IPS-18c (cell line): Measurements from ENCODE around the gene PCSK7.
"Not testable (repeated sequence)": the region's sequence is repeated elsewhere in the genome, so short reads cannot be mapped to it uniquely, and the experiment has no call there.

ENCODE experiments used
- H3K4me3 ChIP-seq: 2 replicates; pipeline ENCODE4 v1.7.0; 2013; ENCODE audit warnings: low read depth, mild to moderate bottlenecking, low read length, moderate library complexity; ENCODE audit not compliant: insufficient read depth
- H3K9me3 ChIP-seq: one replicate; pipeline ENCODE4 v1.6.1; 2013; ENCODE audit warnings: mild to moderate bottlenecking, low read length, moderate library complexity; ENCODE audit not compliant: control insufficient read depth, insufficient read depth

Gene PCSK7

GRCh38 chr11:117193130-117194020 lies 38.5 kb downstream of the PCSK7 start:
- H3K4me3 ChIP-seq: no peak overlapping the region
- no peaks in the 10 kb centered on the region for H3K9me3 ChIP-seq

GRCh38 chr11:117192401-117192875 lies 39.4 kb downstream of the PCSK7 start:
- Histone ChIP-seq H3K9me3 (no peaks in the 10 kb centered on the region), H3K4me3 (no peak overlapping the region)

- Histone ChIP-seq H3K4me3 (no peak overlapping the region), H3K9me3 (no peaks in the 10 kb centered on the region)
Measured at GRCh38 chr11:117191680-117192400, 40.0 kb downstream of the PCSK7 start.

- no peaks in the 10 kb centered on the region for H3K9me3 ChIP-seq
- H3K4me3 ChIP-seq: no peak overlapping the region
Measured at GRCh38 chr11:117189941-117190544, 41.8 kb downstream of the PCSK7 start.

GRCh38 chr11:117189191-117189940 lies 42.5 kb downstream of the PCSK7 start:
- no peak overlapping the region for H3K4me3 ChIP-seq

GRCh38 chr11:117188620-117189081 lies 43.2 kb downstream of the PCSK7 start:
- Histone ChIP-seq H3K9me3 (no peaks in the 10 kb centered on the region), H3K4me3 (no peak overlapping the region)

More at GRCh38 chr11:117189191-117189940, 42.5 kb downstream of the PCSK7 start:
- H3K9me3 ChIP-seq: no peaks in the 10 kb centered on the region

- H3K4me3 ChIP-seq: no peak overlapping the region
- no peaks in the 10 kb centered on the region for H3K9me3 ChIP-seq
Measured at GRCh38 chr11:117187799-117188481, 43.9 kb downstream of the PCSK7 start.

GRCh38 chr11:117187428-117187798 lies 44.5 kb downstream of the PCSK7 start:
- Histone ChIP-seq H3K9me3 (no peaks in the 10 kb centered on the region), H3K4me3 (no peak overlapping the region)

GRCh38 chr11:117187007-117187406 lies 44.9 kb downstream of the PCSK7 start:
- H3K9me3 ChIP-seq: no peaks in the 10 kb centered on the region

GRCh38 chr11:117186431-117186761 lies 45.5 kb downstream of the PCSK7 start:
- H3K9me3 ChIP-seq: no peaks in the 10 kb centered on the region
- no peak overlapping the region for H3K4me3 ChIP-seq

More at GRCh38 chr11:117187007-117187406, 44.9 kb downstream of the PCSK7 start:
- no peak overlapping the region for H3K4me3 ChIP-seq

- no peak overlapping the region for H3K4me3 ChIP-seq
- no peaks in the 10 kb centered on the region for H3K9me3 ChIP-seq
Measured at GRCh38 chr11:117185736-117186430, 46.0 kb downstream of the PCSK7 start.

- H3K9me3 ChIP-seq: no peaks in the 10 kb centered on the region
- H3K4me3 ChIP-seq: no peak overlapping the region
Measured at GRCh38 chr11:117183724-117184349, 48.0 kb downstream of the PCSK7 start.

GRCh38 chr11:117183178-117183577 lies 48.7 kb downstream of the PCSK7 start:
- H3K9me3 ChIP-seq, H3K4me3 ChIP-seq: not testable (repeated sequence)

GRCh38 chr11:117182551-117182935 lies 49.3 kb downstream of the PCSK7 start:
- Histone ChIP-seq H3K4me3 (no peak overlapping the region), H3K9me3 (no peaks in the 10 kb centered on the region)

GRCh38 chr11:117181586-117182550 lies 50.0 kb downstream of the PCSK7 start:
- Histone ChIP-seq H3K9me3 (no peaks in the 10 kb centered on the region), H3K4me3 (no peak overlapping the region)
